Ovary (tissue), 9 donors: Measurements from ENCODE around the gene TM4SF18. TPM values are rescaled to one million over a fixed set of nuclear protein-coding genes. Genes with fewer than 3 reads are reported as not detected.

Experiments
- DNase-seq, 5 donors: peaks; one replicate each; pipeline ENCODE4 v3.0.0-alpha.2; 2019 to 2020
- H3K27ac ChIP-seq, 2 donors: fragments of 200-600 bp; one replicate each; pipeline versions ENCODE4 v1.5.1 to v1.8.0; 2019 to 2022
- H3K27me3 ChIP-seq: fragments of 200-600 bp; one replicate; pipeline ENCODE4 v1.8.0; 2022
- H3K36me3 ChIP-seq: fragments of 200-600 bp; sonication (generic); one replicate; pipeline ENCODE4 v1.5.1; 2019
- H3K4me1 ChIP-seq: one replicate; pipeline ENCODE4 v1.8.1; 2013; ENCODE audit warnings: mild to moderate bottlenecking, moderate library complexity; ENCODE audit not compliant: insufficient read depth
- H3K4me3 ChIP-seq: fragments of 200-600 bp; sonication (generic); one replicate; pipeline ENCODE4 v1.5.1; 2017
- H3K9me3 ChIP-seq, 2 donors: fragments of 200-600 bp in 1 of 2; sonication (generic) in 1 of 2; one replicate each; pipeline versions ENCODE4 v1.5.1 to v1.8.1; 2013 to 2019; ENCODE audit warnings: mild to moderate bottlenecking in 1 of 2, moderate library complexity in 1 of 2
- CTCF ChIP-seq, 3 donors: fragments of 450-650 bp in 2 of 3; fragments of 200-600 bp in 1 of 3; IDR thresholded peaks; one replicate each; pipeline versions ENCODE4 v1.5.1 to v1.8.0; 2016 to 2022; ENCODE audit warnings: antibody characterized with exemption in 3 of 3, mild to moderate bottlenecking in 1 of 3
- EP300 ChIP-seq: sonication (generic); formaldehyde crosslinking; IDR thresholded peaks from one replicate; pipeline ENCODE4 v1.6.1; 2017; ENCODE audit warnings: antibody characterized with exemption
- POLR2A ChIP-seq: fragments of 450-650 bp; IDR thresholded peaks from one replicate; pipeline ENCODE4 v1.6.1; 2017; ENCODE audit warnings: antibody characterized with exemption, mild to moderate bottlenecking, moderate library complexity
- WGBS, 3 donors: extraction: QIAGEN DNeasy Blood & Tissue Kit in 1 of 3; methylation state at CpG; one replicate each; pipeline versions ENCODE4 v1.1.5 to v1.1.7; 2013 to 2017; 5-methylcytosine and 5-hydroxymethylcytosine counted together
- intact Hi-C, 4 donors: fragments of 100-400 bp; cut with DNase I; formaldehyde crosslinking; loops; one replicate each; pipeline versions ENCODE4 v1.11.0 to v1.15.1; 2022 to 2023
- polyA plus RNA-seq, 2 donors: library from polyadenylated mRNA; stranded (reverse); fragments of 200-250 nt in 1 of 2; fragments of 350-450 nt in 1 of 2; fragmentation: Illumina TruSeq in 1 of 2; extraction: RNeasy Lipid Tissue Mini Kit (QIAGEN cat#74804) in 1 of 2; gene quantifications; one replicate each; pipeline ENCODE4 v1.2.3, GENCODE V29; 2013 to 2014
- total RNA-seq, 7 donors: library from RNA; depleted of rRNA in 2 of 7; stranded (reverse); fragments of >200 nt in 2 of 7; fragmentation: NEBNext Ultra II Directional in 3 of 7; extraction: Animal tissue kit (Norgen Biotek cat#: 25700) in 3 of 7; gene quantifications; one replicate each; pipeline versions ENCODE4 v1.1.0 to v1.2.4, GENCODE V29; 2016 to 2023
- donor health status: DM: no; HTN: no; CAD: no; lungs with moderate emphysema.
- donor health status: DM: no; HTN: no; CAD: no.
- donor health status: Bipolar disorder and iron deficiency.
- donor health status: DM: yes; HTN: yes; CAD: no.
- donor health status: DM: no; HTN: no; CAD: no.
- donor health status: DM: yes; HTN: yes; CAD: no.

The TM4SF18 gene
- total and polyA plus RNA-seq, 9 donors: 2.4 to 16.3 (median 4.8) TPM

GRCh38 chr3:149373235-149374125 is 40.0 kb upstream of the TM4SF18 start:
- no peak overlapping the region for H3K4me3 ChIP-seq
- 54 to 87% (median 64%) methylated on average over 2 of the region's 2 CpGs for WGBS, 3 donors
- no peaks in the 10 kb centered on the region for H3K36me3 ChIP-seq
- TF ChIP-seq EP300: no peak
- H3K4me1 ChIP-seq: peaks cover 10% of the 10 kb centered on the region
- H3K27me3 ChIP-seq: no peaks in the 10 kb centered on the region
- intact Hi-C loops: no loop called here
- no peak overlapping the region for H3K27ac ChIP-seq
- no peak for DNase-seq
- no peaks in the 10 kb centered on the region for H3K9me3 ChIP-seq

DNA sequence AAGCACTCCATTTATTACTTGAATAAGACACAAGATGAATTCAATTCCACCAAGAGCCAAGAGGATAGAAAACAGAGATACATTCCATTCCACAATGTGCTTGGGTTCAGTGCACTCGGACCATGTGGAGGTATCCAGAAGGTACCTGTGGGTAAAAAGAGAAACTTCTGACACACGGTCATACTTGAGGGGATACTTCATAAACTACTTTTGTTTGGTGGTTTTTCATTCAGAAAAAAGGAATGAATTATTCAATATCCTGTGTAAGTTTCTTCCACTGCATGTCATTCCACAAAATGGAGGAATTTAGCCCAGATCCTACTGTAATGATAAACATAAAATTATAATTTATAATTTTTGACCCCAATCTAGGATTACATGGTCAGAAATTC is 38.3 kb upstream of the TM4SF18 start:
- H3K4me1 ChIP-seq: peaks cover 6% of the 10 kb centered on the region
- TF ChIP-seq EP300: no peak
- TF ChIP-seq POLR2A: no peak
- WGBS, 3 donors: 90 to 96% (median 94%) methylated on average over 2 of the region's 2 CpGs
- H3K9me3 ChIP-seq: no peaks in the 10 kb centered on the region
- no peaks in the 10 kb centered on the region for H3K27me3 ChIP-seq
- no peaks in the 10 kb centered on the region for H3K36me3 ChIP-seq
- H3K4me3 ChIP-seq: no peak overlapping the region
- intact Hi-C loops: no loop called here
- DNase-seq: no peak
- no peak overlapping the region for H3K27ac ChIP-seq

- Histone ChIP-seq H3K4me3 (no peak overlapping the region), H3K36me3 (no peaks in the 10 kb centered on the region), H3K9me3 (no peaks in the 10 kb centered on the region), H3K27ac (no peak overlapping the region), H3K4me1 (peaks cover 6% of the 10 kb centered on the region), H3K27me3 (no peaks in the 10 kb centered on the region)
- 82 to 84% (median 83%) methylated on average over 7 of the region's 7 CpGs for WGBS, 3 donors
- intact Hi-C loops: no loop called here
- DNase-seq: no peak
- TF ChIP-seq EP300: no peak
- TF ChIP-seq POLR2A: no peak
- TF ChIP-seq CTCF (IDR thresholded peaks at IDR 0.05): no peak
Measured at GRCh38 chr3:149371001-149371722, 37.7 kb upstream of the TM4SF18 start.

GRCh38 chr3:149369991-149370866 is 36.8 kb upstream of the TM4SF18 start:
- no peak overlapping the region for H3K4me3 ChIP-seq

More at GRCh38 chr3:149369991-149370866, 36.8 kb upstream of the TM4SF18 start:
- no peak for TF ChIP-seq POLR2A
- TF ChIP-seq CTCF (IDR thresholded peaks at IDR 0.05): no peak
- TF ChIP-seq EP300: no peak
- intact Hi-C loops: loop anchor here in 1 of 4 donors (10.0 kb wide), 1 partner anchor 105 kb away; the partner anchor contains the start of gene TM4SF4
- peaks cover 2% of the 10 kb centered on the region for H3K4me1 ChIP-seq
- no peaks in the 10 kb centered on the region for H3K9me3 ChIP-seq
- no peaks in the 10 kb centered on the region for H3K27me3 ChIP-seq
- 72 to 79% (median 77%) methylated on average over 3 of the region's 3 CpGs for WGBS, 3 donors
- DNase-seq: no peak
- H3K36me3 ChIP-seq: no peaks in the 10 kb centered on the region
- no peak overlapping the region for H3K27ac ChIP-seq
